Thyroid gland (tissue), 4 donors: ENCODE measurements around the gene GPR173.

Source experiments
- CTCF ChIP-seq, 6 experiments: fragments of 200-600 bp in 3 of 6; fragments of 450-650 bp in 3 of 6; sonication (generic) in 3 of 6; IDR thresholded peaks; one replicate each; pipeline ENCODE4 v1.5.1; 2016 to 2019; ENCODE audit warnings: antibody characterized with exemption in 6 of 6, mild to moderate bottlenecking in 2 of 6, inconsistent platforms in 1 of 6, moderate library complexity in 1 of 6
- POLR2A ChIP-seq, 2 donors: fragments of 450-650 bp; IDR thresholded peaks; one replicate each; pipeline ENCODE4 v1.6.1; 2017; ENCODE audit warnings: antibody characterized with exemption in 2 of 2, mild to moderate bottlenecking in 2 of 2, moderate library complexity in 1 of 2

DNA sequence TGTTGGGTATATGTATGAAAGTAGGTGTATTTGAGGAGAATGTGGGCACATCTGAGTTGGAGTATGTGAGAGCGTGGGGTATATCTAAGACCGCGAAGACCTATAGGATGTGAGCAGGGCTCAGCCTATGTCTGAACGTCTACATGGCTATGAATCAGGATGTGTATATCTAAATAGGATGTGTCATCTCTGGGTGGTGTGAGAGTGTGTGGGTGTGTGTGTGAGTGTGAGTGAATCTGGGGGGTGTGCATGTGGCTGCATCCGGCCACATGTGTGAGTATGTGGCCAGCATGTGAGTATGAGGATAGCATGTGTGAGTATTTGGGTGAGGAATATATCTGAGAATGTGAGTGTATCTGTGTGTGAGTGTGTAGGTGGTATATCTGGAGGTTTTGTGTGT, 7.7 kb downstream of the GPR173 start:
- TF ChIP-seq CTCF (IDR thresholded peaks at IDR 0.05) (no peak), POLR2A (IDR thresholded peaks at IDR 0.05) (no peak)
